GM18870 (cell line): ENCODE data around the gene PDLIM5.

ENCODE experiments used
- ATAC-seq: cut with Tn5 transposase; IDR thresholded peaks from one replicate; pipeline ENCODE4 v1.9.1; 2021; ENCODE audit warnings: moderate library complexity; ENCODE audit not compliant: unreplicated experiment

PDLIM5 gene

GRCh38 chr4:94680176-94680862, 228.6 kb downstream of the PDLIM5 start:
- ATAC-seq: no peak

GRCh38 chr4:94686086-94686485, 234.3 kb downstream of the PDLIM5 start:
- ATAC-seq: no peak

- ATAC-seq: no peak
These were observed 237.6 kb downstream of the PDLIM5 start for GRCh38 chr4:94689155-94689860.

GRCh38 chr4:94690851-94691254, 239.1 kb downstream of the PDLIM5 start:
- ATAC-seq: no peak

- ATAC-seq: no peak
These were observed 239.8 kb downstream of the PDLIM5 start for GRCh38 chr4:94691552-94691951.

- ATAC-seq: no peak
These were observed 243.6 kb downstream of the PDLIM5 start for GRCh38 chr4:94695384-94695783.

GRCh38 chr4:94698187-94698586, 246.4 kb downstream of the PDLIM5 start:
- ATAC-seq: no peak

- ATAC-seq: no peak
These were observed 248.6 kb downstream of the PDLIM5 start for GRCh38 chr4:94700298-94700697.

GRCh38 chr4:94701631-94702300, 250.0 kb downstream of the PDLIM5 start:
- ATAC-seq: no peak

- ATAC-seq: no peak
These were observed 259.9 kb downstream of the PDLIM5 start for GRCh38 chr4:94711635-94712034.

GRCh38 chr4:94714365-94715160, 262.8 kb downstream of the PDLIM5 start:
- no peak for ATAC-seq

GRCh38 chr4:94715726-94716125, 264.0 kb downstream of the PDLIM5 start:
- ATAC-seq: no peak
